Spleen (tissue), 7 donors: Measurements from ENCODE around the gene EHMT2.
"Not testable (repeated sequence)": the region's sequence is repeated elsewhere in the genome, so short reads cannot be mapped to it uniquely, and the experiment has no call there.

Source experiments
- POLR2A ChIP-seq, 3 donors: fragments of 450-650 bp; IDR thresholded peaks; one replicate each; pipeline ENCODE4 v1.5.1; 2017; ENCODE audit warnings: antibody characterized with exemption in 3 of 3, mild to moderate bottlenecking in 1 of 3
- POLR2AphosphoS5 ChIP-seq, 3 donors: sonication (generic); formaldehyde crosslinking; IDR thresholded peaks; one replicate each; pipeline ENCODE4 v1.5.1; 2017; ENCODE audit warnings: antibody characterized with exemption in 3 of 3
- TF ChIP-seq, protein P1 (sequence below), 11 experiments: fragments of 200-600 bp in 7 of 11; fragments of 450-650 bp in 4 of 11; sonication (generic) in 4 of 11; IDR thresholded peaks in 8 of 11; conservative IDR thresholded peaks in 3 of 11; 1 replicate in 7 of 11; 2 replicates in 4 of 11; pipeline versions ENCODE4 v1.4.0 to v1.8.0; 2016 to 2021; ENCODE audit warnings: antibody characterized with exemption in 11 of 11, inconsistent platforms in 4 of 11, mild to moderate bottlenecking in 1 of 11
- donor health status: DM: no; HTN: no; CAD: no; lungs with moderate emphysema.
- donor health status: DM: no; HTN: no; CAD: no.
- donor health status: DM: no; HTN: no; CAD: no.

DNA sequence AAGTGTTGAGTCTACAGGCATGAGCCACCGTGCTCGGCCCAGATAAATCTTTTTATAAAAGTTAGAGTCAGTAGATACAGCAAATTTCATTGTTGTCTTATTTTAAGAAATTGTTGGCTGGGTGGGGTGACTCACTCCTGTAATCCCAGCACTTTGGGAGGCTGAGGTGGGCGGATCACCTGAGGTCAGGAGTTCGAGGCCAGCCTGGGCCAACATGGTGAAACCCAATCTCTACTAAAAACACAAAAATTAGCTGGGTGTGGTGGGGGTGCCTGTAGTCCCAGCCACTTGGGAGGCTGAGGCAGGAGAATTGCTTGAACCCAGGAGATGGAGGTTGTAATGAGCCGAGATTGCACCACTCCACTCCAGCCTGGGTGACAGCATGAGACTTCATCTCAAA is 10.8 kb upstream of the EHMT2 start:
- TF ChIP-seq, protein P1, sequence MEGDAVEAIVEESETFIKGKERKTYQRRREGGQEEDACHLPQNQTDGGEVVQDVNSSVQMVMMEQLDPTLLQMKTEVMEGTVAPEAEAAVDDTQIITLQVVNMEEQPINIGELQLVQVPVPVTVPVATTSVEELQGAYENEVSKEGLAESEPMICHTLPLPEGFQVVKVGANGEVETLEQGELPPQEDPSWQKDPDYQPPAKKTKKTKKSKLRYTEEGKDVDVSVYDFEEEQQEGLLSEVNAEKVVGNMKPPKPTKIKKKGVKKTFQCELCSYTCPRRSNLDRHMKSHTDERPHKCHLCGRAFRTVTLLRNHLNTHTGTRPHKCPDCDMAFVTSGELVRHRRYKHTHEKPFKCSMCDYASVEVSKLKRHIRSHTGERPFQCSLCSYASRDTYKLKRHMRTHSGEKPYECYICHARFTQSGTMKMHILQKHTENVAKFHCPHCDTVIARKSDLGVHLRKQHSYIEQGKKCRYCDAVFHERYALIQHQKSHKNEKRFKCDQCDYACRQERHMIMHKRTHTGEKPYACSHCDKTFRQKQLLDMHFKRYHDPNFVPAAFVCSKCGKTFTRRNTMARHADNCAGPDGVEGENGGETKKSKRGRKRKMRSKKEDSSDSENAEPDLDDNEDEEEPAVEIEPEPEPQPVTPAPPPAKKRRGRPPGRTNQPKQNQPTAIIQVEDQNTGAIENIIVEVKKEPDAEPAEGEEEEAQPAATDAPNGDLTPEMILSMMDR (IDR thresholded peaks at IDR 0.05 in 8 of 11, conservative IDR thresholded peaks at IDR 0.05 in 3 of 11) = not testable (repeated sequence)
- TF ChIP-seq POLR2A, POLR2AphosphoS5 (IDR thresholded peaks at IDR 0.05): not testable (repeated sequence)
